Endothelial cell of umbilical vein (primary cell): ENCODE measurements around the gene ISX.

Experiments used
- EZH2 ChIP-seq: IDR thresholded peaks from 2 replicates; pipeline ENCODE4 v1.6.1; 2012; ENCODE audit warnings: borderline replicate concordance, low read depth, mild to moderate bottlenecking, moderate library complexity, low read length, inconsistent platforms; ENCODE audit not compliant: severe bottlenecking
- JUN ChIP-seq: IDR thresholded peaks from 2 replicates; pipeline ENCODE4 v1.6.1; 2011; ENCODE audit warnings: borderline replicate concordance, low read depth; ENCODE audit not compliant: insufficient read length, insufficient read depth
- POLR2A ChIP-seq: IDR thresholded peaks from 2 replicates; pipeline ENCODE4 v1.6.1; 2012; ENCODE audit warnings: low read depth, mild to moderate bottlenecking, control low read depth, low read length
- POLR2AphosphoS5 ChIP-seq: IDR thresholded peaks from 2 replicates; pipeline ENCODE4 v1.6.1; 2012; ENCODE audit warnings: low read depth, mild to moderate bottlenecking, control low read depth, low read length, moderate library complexity; ENCODE audit not compliant: insufficient read depth
- TF ChIP-seq, protein P1 (sequence below), 2 donors: IDR thresholded peaks; 1 replicate in 1 of 2; 2 replicates in 1 of 2; pipeline ENCODE4 v1.5.1; 2011; ENCODE audit warnings: low read length in 2 of 2, mild to moderate bottlenecking in 2 of 2, moderate library complexity in 2 of 2, control low read depth in 1 of 2, inconsistent platforms in 1 of 2, low read depth in 1 of 2; ENCODE audit not compliant: insufficient read depth in 1 of 2; ENCODE audit errors: extremely low read depth in 1 of 2
- TF ChIP-seq, protein P2 (sequence below): IDR thresholded peaks from 2 replicates; pipeline ENCODE4 v1.6.1; 2011; ENCODE audit not compliant: insufficient read depth, insufficient read length

DNA sequence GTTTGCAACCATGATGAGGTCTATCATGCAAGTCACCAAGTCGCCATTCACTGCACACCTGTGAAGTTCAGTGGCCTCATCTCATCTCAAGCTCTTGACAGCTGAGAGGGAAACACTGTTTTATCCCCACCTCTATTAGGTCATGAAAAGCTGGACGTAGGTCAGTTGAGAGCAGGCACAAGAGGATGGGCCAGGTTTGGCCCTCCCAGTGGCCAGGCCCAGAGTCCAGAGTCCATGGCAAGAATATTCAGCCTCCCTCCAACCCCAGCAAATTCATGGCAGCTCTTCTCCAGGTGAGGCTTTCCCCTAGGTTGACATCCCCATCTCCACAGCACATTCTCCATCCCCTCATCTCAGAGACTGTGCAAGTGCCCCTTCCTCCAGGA lies 22.0 kb upstream of the ISX start:
- TF ChIP-seq, protein P1, sequence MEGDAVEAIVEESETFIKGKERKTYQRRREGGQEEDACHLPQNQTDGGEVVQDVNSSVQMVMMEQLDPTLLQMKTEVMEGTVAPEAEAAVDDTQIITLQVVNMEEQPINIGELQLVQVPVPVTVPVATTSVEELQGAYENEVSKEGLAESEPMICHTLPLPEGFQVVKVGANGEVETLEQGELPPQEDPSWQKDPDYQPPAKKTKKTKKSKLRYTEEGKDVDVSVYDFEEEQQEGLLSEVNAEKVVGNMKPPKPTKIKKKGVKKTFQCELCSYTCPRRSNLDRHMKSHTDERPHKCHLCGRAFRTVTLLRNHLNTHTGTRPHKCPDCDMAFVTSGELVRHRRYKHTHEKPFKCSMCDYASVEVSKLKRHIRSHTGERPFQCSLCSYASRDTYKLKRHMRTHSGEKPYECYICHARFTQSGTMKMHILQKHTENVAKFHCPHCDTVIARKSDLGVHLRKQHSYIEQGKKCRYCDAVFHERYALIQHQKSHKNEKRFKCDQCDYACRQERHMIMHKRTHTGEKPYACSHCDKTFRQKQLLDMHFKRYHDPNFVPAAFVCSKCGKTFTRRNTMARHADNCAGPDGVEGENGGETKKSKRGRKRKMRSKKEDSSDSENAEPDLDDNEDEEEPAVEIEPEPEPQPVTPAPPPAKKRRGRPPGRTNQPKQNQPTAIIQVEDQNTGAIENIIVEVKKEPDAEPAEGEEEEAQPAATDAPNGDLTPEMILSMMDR (IDR thresholded peaks at IDR 0.05; ENCODE audit: extremely low read depth in 1 of 2, insufficient read depth in 1 of 2, low read depth in 1 of 2, low read length in 2 of 2), result no peak
- TF ChIP-seq, protein P2, sequence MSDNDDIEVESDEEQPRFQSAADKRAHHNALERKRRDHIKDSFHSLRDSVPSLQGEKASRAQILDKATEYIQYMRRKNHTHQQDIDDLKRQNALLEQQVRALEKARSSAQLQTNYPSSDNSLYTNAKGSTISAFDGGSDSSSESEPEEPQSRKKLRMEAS, result no peak
- TF ChIP-seq EZH2, result no peak
- no peak for TF ChIP-seq POLR2A
- no peak for TF ChIP-seq POLR2AphosphoS5
- no peak for TF ChIP-seq JUN
